Esophagus muscularis mucosa (tissue), 4 donors: ENCODE data around the gene SPOCK3. TPM values are rescaled to one million over a fixed set of nuclear protein-coding genes. Genes with fewer than 3 reads are reported as not detected.

Experiments used
- DNase-seq: peaks from one replicate; pipeline ENCODE4 v3.0.0-alpha.2; 2017; ENCODE audit errors: extremely low spot score
- H3K27ac ChIP-seq, 4 donors: fragments of 200-600 bp; sonication (generic); replicated peaks in 1 of 4; 1 replicate in 3 of 4; 2 replicates in 1 of 4; pipeline ENCODE4 v1.5.1; 2016 to 2019; ENCODE audit warnings: mild to moderate bottlenecking in 1 of 4
- H3K27me3 ChIP-seq, 4 donors: fragments of 200-600 bp; sonication (generic); one replicate each; pipeline versions ENCODE4 v1.5.1 to v1.6.0; 2016 to 2019
- H3K36me3 ChIP-seq, 4 donors: fragments of 200-600 bp; sonication (generic); one replicate each; pipeline ENCODE4 v1.5.1; 2016 to 2019
- H3K4me1 ChIP-seq, 4 donors: fragments of 200-600 bp; sonication (generic); one replicate each; pipeline ENCODE4 v1.5.1; 2016 to 2019
- H3K4me3 ChIP-seq, 4 donors: fragments of 200-600 bp; sonication (generic); 1 replicate in 2 of 4; 2 replicates in 2 of 4; pipeline ENCODE4 v1.5.1; 2016 to 2019; ENCODE audit warnings: mild to moderate bottlenecking in 4 of 4, moderate library complexity in 1 of 4
- H3K9me3 ChIP-seq, 4 donors: fragments of 200-600 bp; sonication (generic); 1 replicate in 3 of 4; 2 replicates in 1 of 4; pipeline ENCODE4 v1.5.1; 2016 to 2019
- CTCF ChIP-seq, 3 experiments: fragments of 200-600 bp in 2 of 3; fragments of 450-650 bp in 1 of 3; sonication (generic) in 2 of 3; IDR thresholded peaks; one replicate each; pipeline ENCODE4 v1.5.1; 2017 to 2019; ENCODE audit warnings: antibody characterized with exemption in 3 of 3, mild to moderate bottlenecking in 2 of 3, moderate library complexity in 1 of 3
- EP300 ChIP-seq: sonication (generic); formaldehyde crosslinking; IDR thresholded peaks from one replicate; pipeline ENCODE4 v1.6.1; 2017; ENCODE audit warnings: antibody characterized with exemption
- POLR2A ChIP-seq: fragments of 450-650 bp; IDR thresholded peaks from one replicate; pipeline ENCODE4 v1.6.1; 2017; ENCODE audit warnings: antibody characterized with exemption, moderate library complexity, mild to moderate bottlenecking, low read depth
- POLR2AphosphoS5 ChIP-seq, 2 donors: sonication (generic); formaldehyde crosslinking; IDR thresholded peaks; one replicate each; pipeline ENCODE4 v1.6.1; 2017; ENCODE audit warnings: antibody characterized with exemption in 2 of 2
- WGBS: methylation state at CpG from one replicate; pipeline ENCODE4 v1.1.5; 2018; 5-methylcytosine and 5-hydroxymethylcytosine counted together
- intact Hi-C: fragments of 100-400 bp; cut with DNase I; formaldehyde crosslinking; loops from one replicate; pipeline ENCODE4 v1.15.1; 2023
- total RNA-seq, 4 donors: library from RNA; depleted of rRNA; stranded (reverse); fragments of >200 nt; gene quantifications; one replicate each; pipeline versions ENCODE4 v1.1.0 to v1.2.1, GENCODE V29; 2016

The SPOCK3 gene
- total RNA-seq, 4 donors from 2014 or later = 0.52 to 5.0 (median 2.3) TPM

- DNase-seq = no peak
- Histone ChIP-seq H3K9me3 (no peaks in the 10 kb centered on the region), H3K4me3 (no peak overlapping the region), H3K27me3 (no peaks in the 10 kb centered on the region), H3K27ac (no peak overlapping the region), H3K4me1 (no peaks in the 10 kb centered on the region), H3K36me3 (no peaks in the 10 kb centered on the region)
- WGBS = 25% methylated on average over 1 of the region's 1 CpG
- TF ChIP-seq EP300 (no peak), CTCF (IDR thresholded peaks at IDR 0.05) (no peak), POLR2A (no peak), POLR2AphosphoS5 (IDR thresholded peaks at IDR 0.05) (no peak)
- intact Hi-C loops = no loop called here
Measured at GRCh38 chr4:167177925-167178324, 56.4 kb downstream of the SPOCK3 start.

- DNase-seq = no peak
- no peak for TF ChIP-seq POLR2A
- TF ChIP-seq CTCF (IDR thresholded peaks at IDR 0.05) = no peak
- no peak for TF ChIP-seq POLR2AphosphoS5 (IDR thresholded peaks at IDR 0.05)
- TF ChIP-seq EP300 = no peak
- Histone ChIP-seq H3K27ac (no peak overlapping the region), H3K4me3 (no peak overlapping the region), H3K27me3 (no peaks in the 10 kb centered on the region), H3K36me3 (no peaks in the 10 kb centered on the region), H3K9me3 (no peaks in the 10 kb centered on the region), H3K4me1 (no peaks in the 10 kb centered on the region)
- intact Hi-C loops = no loop called here
- 77% methylated on average over 5 of the region's 6 CpGs for WGBS
Measured at GRCh38 chr4:167176723-167177367, 57.4 kb downstream of the SPOCK3 start.

- Histone ChIP-seq H3K27ac (no peak overlapping the region), H3K36me3 (no peaks in the 10 kb centered on the region), H3K9me3 (no peaks in the 10 kb centered on the region), H3K27me3 (no peaks in the 10 kb centered on the region), H3K4me3 (no peak overlapping the region), H3K4me1 (no peaks in the 10 kb centered on the region)
- DNase-seq = no peak
- intact Hi-C loops = no loop called here
- TF ChIP-seq POLR2AphosphoS5 (IDR thresholded peaks at IDR 0.05) (no peak), CTCF (IDR thresholded peaks at IDR 0.05) (no peak), EP300 (no peak), POLR2A (no peak)
- WGBS = 80% methylated on average over 1 of the region's 1 CpG
Measured at GRCh38 chr4:167171928-167172327, 62.4 kb downstream of the SPOCK3 start.

- H3K4me3 ChIP-seq = no peak overlapping the region
- H3K4me1 ChIP-seq = no peaks in the 10 kb centered on the region
- H3K27me3 ChIP-seq = no peaks in the 10 kb centered on the region
- no peak overlapping the region for H3K27ac ChIP-seq
- 92% methylated on average over 2 of the region's 2 CpGs for WGBS
- no peaks in the 10 kb centered on the region for H3K9me3 ChIP-seq
- no peak for DNase-seq
- no peaks in the 10 kb centered on the region for H3K36me3 ChIP-seq
- intact Hi-C loops = no loop called here
- no peak for TF ChIP-seq POLR2AphosphoS5 (IDR thresholded peaks at IDR 0.05)
- TF ChIP-seq EP300 = no peak
- TF ChIP-seq CTCF (IDR thresholded peaks at IDR 0.05) = no peak
- no peak for TF ChIP-seq POLR2A
Measured at GRCh38 chr4:167168611-167169010, 65.7 kb downstream of the SPOCK3 start.

GRCh38 chr4:167150587-167150986 is 83.7 kb downstream of the SPOCK3 start:
- Histone ChIP-seq H3K4me3 (no peak overlapping the region), H3K27ac (no peak overlapping the region), H3K36me3 (no peaks in the 10 kb centered on the region), H3K27me3 (no peaks in the 10 kb centered on the region), H3K4me1 (no peaks in the 10 kb centered on the region), H3K9me3 (no peaks in the 10 kb centered on the region)
- intact Hi-C loops = no loop called here
- 91% methylated on average over 4 of the region's 4 CpGs for WGBS
- TF ChIP-seq POLR2A (no peak), CTCF (IDR thresholded peaks at IDR 0.05) (no peak), POLR2AphosphoS5 (IDR thresholded peaks at IDR 0.05) (no peak), EP300 (no peak)
- DNase-seq = no peak
